GM20431 (cell line): Measurements from ENCODE around the gene RHOF.

Experiments
- in situ Hi-C: fragments of 300-500 bp; cut with MseI, MboI; formaldehyde crosslinking; loops from one replicate; pipeline ENCODE4 v1.15.0; 2020; ENCODE audit warnings: low sequenced_read_pairs; ENCODE audit not compliant: unreplicated experiment

Gene RHOF

GRCh38 chr12:121795034-121795968 lies 1.8 kb upstream of the RHOF start:
- in situ Hi-C loops: loop anchor here (10.0 kb wide), 1 partner anchor 100 kb away; no protein-coding TSS in a partner anchor

- in situ Hi-C loops: loop anchor here (10.0 kb wide), 1 partner anchor 100 kb away; no protein-coding TSS in a partner anchor
These were observed 1.1 kb upstream of the RHOF start for GRCh38 chr12:121794534-121795033.

GRCh38 chr12:121793838-121794533 lies 498 bp upstream of the RHOF start:
- in situ Hi-C loops: loop anchor here (10.0 kb wide), 1 partner anchor 99 kb away; no protein-coding TSS in a partner anchor

GRCh38 chr12:121792607-121793439 lies 665 bp downstream of the RHOF start:
- in situ Hi-C loops: loop anchor here (10.0 kb wide), 1 partner anchor 98 kb away; no protein-coding TSS in a partner anchor

- in situ Hi-C loops: loop anchor here (10.0 kb wide), 1 partner anchor 97 kb away; no protein-coding TSS in a partner anchor
These were observed 1.6 kb downstream of the RHOF start for GRCh38 chr12:121791671-121792551.

GRCh38 chr12:121790785-121791184 lies 2.7 kb downstream of the RHOF start:
- in situ Hi-C loops: loop anchor here (10.0 kb wide), 1 partner anchor 96 kb away; no protein-coding TSS in a partner anchor

GRCh38 chr12:121789800-121790728 lies 3.4 kb downstream of the RHOF start:
- in situ Hi-C loops: loop anchor here (10.0 kb wide), 1 partner anchor 95 kb away; no protein-coding TSS in a partner anchor

GRCh38 chr12:121789233-121789781 lies 4.2 kb downstream of the RHOF start:
- in situ Hi-C loops: no loop called here

GRCh38 chr12:121788176-121788818 lies 5.2 kb downstream of the RHOF start:
- in situ Hi-C loops: no loop called here

GRCh38 chr12:121787063-121788025 lies 6.1 kb downstream of the RHOF start:
- in situ Hi-C loops: no loop called here

GRCh38 chr12:121786440-121786825 lies 7.1 kb downstream of the RHOF start:
- in situ Hi-C loops: no loop called here

- in situ Hi-C loops: no loop called here
These were observed 9.0 kb downstream of the RHOF start for GRCh38 chr12:121784460-121784859.

- in situ Hi-C loops: no loop called here
These were observed 9.7 kb downstream of the RHOF start for GRCh38 chr12:121783766-121784165.

GRCh38 chr12:121781998-121782979 lies 11.2 kb downstream of the RHOF start:
- in situ Hi-C loops: no loop called here
